Fibroblast of the aortic adventitia (primary cell): ENCODE measurements around the gene DNM2. TPM values are rescaled to one million over a fixed set of nuclear protein-coding genes. Genes with fewer than 3 reads are reported as not detected.

Experiments
- DNase-seq: peaks from one replicate; pipeline ENCODE4 v3.0.0-alpha.2; 2010; ENCODE audit warnings: low read depth
- H3K4me3 ChIP-seq: 2 replicates; pipeline ENCODE4 v1.5.1; 2011; ENCODE audit warnings: low read depth, mild to moderate bottlenecking, control low read depth, low read length, moderate library complexity
- CTCF ChIP-seq: IDR thresholded peaks from 2 replicates; pipeline ENCODE4 v1.5.1; 2011; ENCODE audit warnings: mild to moderate bottlenecking, low read length, control low read depth, inconsistent platforms; ENCODE audit not compliant: insufficient read depth
- total RNA-seq: library from RNA; depleted of rRNA; stranded (reverse); fragments of >200 nt; gene quantifications from 2 replicates; pipeline ENCODE4 v1.2.3, GENCODE V29; 2012; ENCODE audit warnings: low replicate concordance

The DNM2 gene
- total RNA-seq, 1 donor: 83.2 TPM

- no peak overlapping the region for H3K4me3 ChIP-seq
- peak; percentile 51 for DNase-seq
- no peak for TF ChIP-seq CTCF
Observed at GRCh38 chr19:10690341-10690781, 27.5 kb upstream of the DNM2 start.

GRCh38 chr19:10691178-10691881 lies 26.5 kb upstream of the DNM2 start:
- no peak for DNase-seq
- no peak for TF ChIP-seq CTCF
- no peak overlapping the region for H3K4me3 ChIP-seq

GRCh38 chr19:10691883-10692282 lies 26.0 kb upstream of the DNM2 start:
- no peak overlapping the region for H3K4me3 ChIP-seq
- no peak for DNase-seq
- no peak for TF ChIP-seq CTCF

GRCh38 chr19:10692673-10693264 lies 25.1 kb upstream of the DNM2 start:
- no peak for DNase-seq
- H3K4me3 ChIP-seq: no peak overlapping the region
- TF ChIP-seq CTCF: no peak

GRCh38 chr19:10694706-10695307 lies 23.1 kb upstream of the DNM2 start:
- no peak for TF ChIP-seq CTCF
- H3K4me3 ChIP-seq: no peak overlapping the region
- no peak for DNase-seq

GRCh38 chr19:10695401-10696398 lies 22.2 kb upstream of the DNM2 start:
- no peak for TF ChIP-seq CTCF
- DNase-seq: peak; percentile 90
- H3K4me3 ChIP-seq: peak overlapping the region; percentile 25
